Activated effector memory CD4-positive, alpha-beta T cell treated with anti-CD3 and anti-CD28 coated beads, Interleukin-2, amount 50 U/mL, for 16 hours (primary cell): ENCODE data around the gene SLC38A10.
A peak's percentile ranks its signal among the peaks of the same experiment; 100 is the strongest.

ENCODE experiments used
- DNase-seq: peaks from one replicate; pipeline ENCODE4 v3.0.0-alpha.2; 2020

The SLC38A10 gene

DNA sequence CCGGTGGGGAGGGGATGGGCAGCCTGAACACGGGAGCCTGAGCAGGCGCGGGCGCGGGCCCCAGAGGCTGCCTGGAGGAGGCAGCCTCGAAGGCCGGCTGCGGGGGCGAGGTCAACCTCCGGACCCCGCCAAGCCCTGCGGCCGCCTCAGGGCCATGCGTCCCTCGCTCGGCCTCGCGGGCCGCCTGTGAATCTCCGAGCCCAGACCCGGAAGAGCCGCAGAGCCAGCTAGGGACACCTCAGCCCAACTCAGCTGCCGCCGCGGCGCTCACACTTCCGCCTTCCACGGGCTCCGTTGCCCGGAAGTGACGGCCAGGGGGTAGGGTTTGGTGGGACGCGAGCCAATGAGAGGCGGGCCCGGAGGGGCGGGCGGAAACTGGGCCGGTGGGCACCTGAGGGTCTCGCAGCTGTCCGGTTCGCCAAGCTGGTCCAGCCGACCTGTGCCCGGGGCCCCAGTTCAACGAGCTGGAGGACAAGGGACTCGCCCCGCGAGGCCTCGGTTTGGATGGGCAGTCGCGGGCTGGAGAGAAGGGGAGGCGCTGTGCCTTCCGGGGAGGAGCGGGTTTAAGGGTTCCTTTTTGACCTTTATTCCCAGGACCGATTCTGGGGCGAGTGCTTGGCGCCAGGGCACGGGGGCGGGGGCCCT, at the start of gene SLC38A10:
Gene SLC38A10 (minus strand): TSS at position 277 of the 645 bp plus-strand sequence. CDS start 386 bp downstream, outside the sequence.
- peak; percentile 98 for DNase-seq

DNA sequence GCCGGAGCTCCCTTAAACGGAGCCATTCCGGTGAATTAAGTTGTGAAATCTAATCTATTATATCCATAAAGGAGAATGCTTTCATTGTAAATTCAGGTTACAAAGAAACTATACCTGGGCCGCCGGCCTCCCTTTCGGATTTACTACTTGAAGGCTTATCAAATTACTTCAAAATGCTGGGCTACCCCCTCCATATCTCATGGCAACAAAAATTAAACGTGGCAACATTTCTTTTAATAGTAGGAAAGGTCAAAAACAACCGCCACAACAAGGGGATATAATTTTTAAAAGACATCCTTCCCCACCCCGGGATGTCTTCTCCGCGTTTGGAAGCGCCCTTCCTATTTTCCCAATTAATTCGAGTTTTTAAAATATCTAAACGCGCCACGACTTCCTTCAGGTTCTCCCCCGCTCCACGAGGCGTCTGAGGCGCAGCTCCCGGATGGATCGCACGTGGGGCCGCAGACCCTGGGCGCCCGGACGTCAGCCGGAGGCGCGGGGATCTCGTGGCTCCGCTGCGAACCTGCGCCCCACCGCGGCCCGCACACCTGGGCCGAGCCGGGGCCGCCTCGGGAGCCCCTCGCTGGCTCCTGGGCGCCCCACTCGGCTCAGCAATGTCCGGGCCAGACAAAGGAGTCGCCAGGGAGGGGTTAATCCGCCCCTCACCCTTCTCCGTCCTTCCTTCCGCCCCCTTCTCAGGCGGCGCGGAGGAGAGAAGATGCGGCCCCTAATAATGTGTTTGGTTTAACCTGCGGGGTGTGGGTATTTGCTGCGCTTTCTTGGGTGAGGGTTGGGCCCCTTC, 47.4 kb upstream of the SLC38A10 start:
- DNase-seq: no peak

DNA sequence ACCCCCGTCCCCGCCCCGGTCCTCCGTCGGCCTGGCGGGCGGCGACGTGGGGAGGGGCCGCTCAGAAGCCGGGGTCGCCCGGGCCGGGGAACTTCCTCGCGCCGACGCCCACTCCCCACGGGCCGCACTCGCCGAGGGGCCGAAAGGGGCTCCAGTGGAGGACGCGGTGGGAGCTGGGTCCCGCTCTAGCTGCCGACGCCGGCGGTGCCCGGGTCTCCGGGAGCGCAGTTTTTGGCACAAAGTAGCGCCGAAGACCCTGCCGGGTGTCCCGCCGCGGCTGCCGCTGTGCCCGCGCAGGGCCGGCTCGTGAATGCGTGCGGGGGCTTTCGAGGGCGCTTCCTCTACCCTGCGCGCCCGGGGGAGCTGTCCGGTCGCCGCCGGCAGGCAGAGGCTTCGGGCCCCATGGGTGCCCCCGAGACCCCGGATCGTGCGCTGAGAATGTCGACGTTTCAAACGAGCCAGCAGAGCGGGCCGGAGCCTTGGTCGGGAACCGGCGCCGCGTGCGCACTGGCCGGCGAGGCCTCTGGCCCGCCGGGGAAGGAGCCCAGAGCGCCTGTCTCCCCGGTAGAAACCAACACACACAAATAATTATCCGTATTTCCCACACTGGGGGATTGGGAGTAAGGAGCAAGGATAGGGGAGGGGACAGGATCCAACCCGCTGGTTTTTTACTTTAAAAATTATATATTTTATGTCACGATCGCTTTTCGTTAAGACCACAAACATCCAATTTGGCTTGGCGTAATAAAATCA, 46.6 kb upstream of the SLC38A10 start:
- no peak for DNase-seq

DNA sequence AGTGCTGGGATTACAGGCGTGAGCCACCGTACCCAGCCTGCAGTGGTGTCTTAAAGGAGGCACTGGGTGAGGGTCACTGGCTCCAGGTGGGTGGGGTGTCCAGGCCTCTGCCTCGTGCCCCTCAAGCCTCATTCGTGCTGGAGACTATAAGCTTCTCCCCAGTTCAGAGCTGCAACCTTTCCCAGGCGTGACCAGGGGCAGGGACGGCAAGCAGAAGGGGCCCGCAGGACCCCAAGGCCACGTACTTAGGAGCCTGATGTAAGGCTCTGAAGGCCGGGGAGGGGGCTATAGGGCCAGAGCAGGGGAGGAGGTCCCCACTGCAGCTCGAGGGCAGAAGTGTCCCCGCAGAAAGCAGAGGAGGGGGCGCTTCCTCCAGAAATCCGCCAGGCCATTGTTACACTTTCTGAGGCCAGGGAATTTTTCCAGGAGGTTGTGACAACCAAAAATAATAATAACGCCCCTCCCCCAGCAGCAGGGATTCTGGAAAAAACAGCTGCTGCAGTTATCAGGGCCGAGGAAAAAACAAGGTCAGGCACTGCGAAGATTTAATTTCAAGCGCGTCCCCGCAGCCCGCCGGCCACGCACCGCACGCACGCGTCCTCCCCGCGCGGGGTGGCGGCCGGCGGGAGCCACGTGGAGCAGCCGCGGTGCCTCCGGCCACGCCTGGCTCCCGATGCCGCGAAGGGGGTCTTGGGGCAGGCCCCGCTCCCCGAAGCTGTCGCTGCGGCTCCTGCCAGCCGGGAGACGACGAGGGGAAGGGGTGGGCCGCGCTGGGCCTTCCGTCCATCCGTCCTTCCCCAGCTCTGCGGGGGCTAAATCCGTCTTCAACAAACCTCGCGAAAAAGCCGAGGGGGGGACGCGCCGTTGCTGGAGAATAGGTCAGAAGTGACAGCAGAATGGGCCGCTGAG, 45.8 kb upstream of the SLC38A10 start:
- DNase-seq: no peak

DNA sequence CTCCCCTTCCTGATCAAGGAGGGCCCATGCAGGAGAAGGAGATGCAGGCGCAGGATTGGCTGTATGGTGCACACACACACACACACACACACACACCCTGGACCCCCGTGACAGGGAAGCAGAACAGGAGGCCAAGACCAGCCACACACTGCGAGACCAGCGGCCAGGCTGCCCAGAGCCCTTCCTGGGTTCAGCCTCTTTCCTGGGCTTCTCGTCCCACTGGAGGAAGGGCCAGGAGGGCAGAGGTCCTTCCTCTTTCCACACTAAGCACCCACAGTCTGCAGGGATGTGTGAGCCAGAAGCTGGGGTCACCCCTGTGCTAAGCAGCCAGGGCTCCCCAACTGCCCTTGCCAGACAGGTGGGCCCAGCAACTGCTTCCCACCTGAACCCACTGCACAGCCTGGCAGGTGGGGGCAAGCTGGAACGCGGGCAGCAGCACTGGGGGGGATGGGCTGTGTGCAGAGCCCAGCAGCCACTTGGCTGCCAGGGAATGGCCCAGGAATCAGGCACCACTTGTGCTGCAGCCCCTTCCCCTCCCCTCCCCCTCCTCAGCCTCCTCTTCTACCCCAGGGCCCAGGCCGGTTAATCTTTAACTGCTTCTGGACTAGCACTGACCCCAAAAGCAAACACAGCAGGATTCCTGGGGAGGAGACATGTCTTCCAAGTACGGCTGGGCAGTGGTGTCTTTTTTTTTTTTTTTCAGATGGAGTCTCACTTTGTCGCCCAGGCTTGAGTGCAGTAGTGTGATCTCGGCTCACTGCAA, 44.6 kb upstream of the SLC38A10 start:
- DNase-seq: no peak

DNA sequence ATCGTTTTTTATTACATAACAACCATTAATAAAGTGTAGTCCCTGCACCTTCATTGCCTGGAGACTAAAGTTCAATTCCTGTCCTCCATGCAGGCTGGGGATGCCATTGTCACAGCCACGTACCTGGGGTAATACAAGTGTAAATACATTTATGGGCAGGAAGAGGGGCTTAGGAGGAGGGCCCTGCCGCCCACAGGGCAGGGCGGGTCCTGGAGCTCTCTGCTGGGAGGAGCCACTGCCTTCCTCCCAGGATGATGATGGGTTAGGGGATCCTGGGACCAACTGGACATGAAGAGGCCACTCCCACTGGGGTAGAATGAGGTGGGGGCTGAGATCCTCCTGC, 44.1 kb upstream of the SLC38A10 start:
- DNase-seq: no peak

DNA sequence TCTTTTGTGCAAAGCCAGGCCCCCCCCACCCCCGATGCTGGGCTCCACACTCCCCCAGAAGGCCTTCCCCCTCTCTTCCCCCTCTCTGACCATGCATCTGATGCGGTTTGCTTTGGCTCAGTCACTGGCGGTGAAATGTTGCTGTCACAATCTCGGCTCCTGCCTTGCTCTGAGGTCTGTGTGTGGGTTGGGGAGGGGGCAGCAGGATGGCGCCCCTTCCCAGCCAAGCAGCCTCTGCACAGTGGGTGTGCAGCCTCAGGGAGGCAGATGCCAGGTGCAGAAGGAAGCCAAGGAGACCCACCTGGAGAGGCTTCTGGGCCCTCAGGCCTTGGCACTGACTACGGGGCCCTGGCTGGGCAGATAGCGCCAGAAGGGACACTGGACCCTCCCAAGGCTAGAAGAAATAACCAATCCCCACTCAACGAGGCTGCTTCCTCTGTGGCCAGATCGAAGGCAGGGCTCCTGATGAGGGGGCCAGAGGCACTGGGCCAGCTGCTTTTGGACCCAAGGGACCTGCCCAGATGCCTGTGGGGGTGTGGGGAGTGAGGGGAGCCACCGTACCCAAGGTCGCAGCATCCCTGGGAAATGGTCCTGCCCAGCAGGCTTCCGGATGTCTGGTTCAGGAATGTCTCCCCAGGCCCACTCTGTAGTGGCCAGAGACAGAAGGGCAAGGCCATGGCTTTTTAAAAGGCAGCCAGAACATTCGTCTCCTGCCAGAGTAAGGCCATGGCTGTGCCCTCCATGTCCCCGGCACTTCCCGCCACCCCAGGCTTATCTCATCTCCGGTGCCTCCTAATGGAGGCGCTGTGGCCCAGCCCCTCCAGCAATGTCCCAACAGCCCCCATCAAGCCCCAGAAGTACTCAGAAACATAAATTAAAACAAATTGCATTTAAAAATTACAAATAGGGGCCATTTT, 43.4 kb upstream of the SLC38A10 start:
- no peak for DNase-seq

DNA sequence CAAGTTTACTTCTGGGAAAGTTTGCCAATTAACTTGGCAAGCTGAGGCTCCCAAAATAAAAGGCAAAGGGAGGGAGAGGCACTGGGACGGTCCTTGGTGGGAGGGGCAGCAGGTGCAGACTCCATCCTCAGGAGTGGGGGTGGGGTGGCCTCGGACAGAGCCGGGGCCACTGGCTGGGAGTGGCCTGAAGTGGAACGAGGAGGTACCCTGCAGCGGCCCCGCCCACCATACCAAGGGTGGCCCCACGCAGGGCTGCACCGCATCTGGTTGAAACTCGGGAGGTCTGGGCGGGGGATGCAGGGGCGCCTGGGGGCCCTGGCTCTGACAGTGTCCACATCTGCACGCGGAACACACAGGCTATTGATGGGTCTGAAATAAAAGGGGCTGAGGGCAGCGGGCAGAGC, 42.4 kb upstream of the SLC38A10 start:
- no peak for DNase-seq

DNA sequence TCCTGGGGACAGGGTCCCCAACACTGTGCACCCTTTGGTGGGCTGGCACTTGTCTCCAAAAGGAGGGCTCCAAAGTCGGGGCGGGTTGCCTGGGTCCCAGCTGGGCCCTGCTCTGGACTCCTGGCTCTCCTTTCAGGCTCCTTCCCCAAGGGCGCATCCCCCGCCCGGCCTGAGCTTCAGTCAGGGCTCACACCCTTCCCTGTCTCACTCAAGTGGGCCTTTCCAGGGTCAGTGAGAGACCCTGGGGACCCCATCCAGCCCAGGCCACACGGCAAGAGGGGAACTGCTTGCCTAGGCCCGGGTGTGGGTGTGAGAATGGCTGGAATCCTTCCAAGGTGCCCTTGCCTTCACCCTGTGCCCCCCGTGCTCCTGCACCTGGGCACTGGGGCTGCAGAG, 41.8 kb upstream of the SLC38A10 start:
- no peak for DNase-seq

DNA sequence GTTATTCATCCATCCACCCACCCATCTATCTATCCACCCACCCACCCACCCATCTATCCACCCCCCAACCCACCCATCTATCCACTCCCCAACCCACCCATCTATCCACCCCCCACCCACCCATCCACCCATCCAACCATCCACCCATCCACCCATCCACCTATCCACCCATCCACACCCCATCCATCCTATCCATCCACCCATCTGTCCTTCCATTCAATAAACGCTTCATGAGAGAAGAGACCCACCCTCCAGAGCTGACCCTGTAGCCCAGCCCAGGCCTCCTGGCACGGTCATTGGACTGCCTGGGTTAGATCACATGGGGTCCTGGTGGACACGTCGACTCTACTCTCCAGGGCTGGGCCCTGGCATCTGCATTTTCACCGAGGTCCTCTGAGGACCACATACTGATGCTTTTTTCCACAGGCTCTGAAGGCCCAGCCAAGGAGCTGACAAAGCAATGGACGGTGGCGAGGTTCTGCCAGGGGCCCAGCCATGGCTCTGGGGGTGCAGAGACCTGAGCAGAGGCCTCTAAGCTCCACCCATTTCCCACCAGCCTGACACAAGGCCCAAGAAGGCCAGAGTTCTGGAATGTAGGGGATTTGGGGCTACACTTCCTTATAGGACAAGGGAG, 41.3 kb upstream of the SLC38A10 start:
- no peak for DNase-seq

DNA sequence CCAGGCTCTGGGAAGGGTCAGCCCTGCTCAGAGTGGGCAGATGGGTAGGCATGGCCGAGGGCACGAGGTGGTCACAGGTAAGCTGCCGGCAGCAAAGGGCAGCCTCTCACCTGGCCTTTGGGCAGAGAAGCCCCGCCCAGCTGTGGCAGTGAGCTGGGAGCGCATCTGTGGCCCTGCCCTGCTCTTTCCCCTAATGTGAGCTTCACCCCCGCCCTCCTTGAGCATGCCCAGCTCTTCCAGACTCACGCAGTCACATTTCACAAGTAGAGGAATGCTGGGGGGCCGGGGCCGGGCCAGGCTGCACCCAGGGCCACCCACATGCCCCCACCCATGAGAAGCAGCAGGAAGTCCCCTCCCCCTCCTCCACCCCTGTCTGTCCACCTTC, 40.7 kb upstream of the SLC38A10 start:
- no peak for DNase-seq

DNA sequence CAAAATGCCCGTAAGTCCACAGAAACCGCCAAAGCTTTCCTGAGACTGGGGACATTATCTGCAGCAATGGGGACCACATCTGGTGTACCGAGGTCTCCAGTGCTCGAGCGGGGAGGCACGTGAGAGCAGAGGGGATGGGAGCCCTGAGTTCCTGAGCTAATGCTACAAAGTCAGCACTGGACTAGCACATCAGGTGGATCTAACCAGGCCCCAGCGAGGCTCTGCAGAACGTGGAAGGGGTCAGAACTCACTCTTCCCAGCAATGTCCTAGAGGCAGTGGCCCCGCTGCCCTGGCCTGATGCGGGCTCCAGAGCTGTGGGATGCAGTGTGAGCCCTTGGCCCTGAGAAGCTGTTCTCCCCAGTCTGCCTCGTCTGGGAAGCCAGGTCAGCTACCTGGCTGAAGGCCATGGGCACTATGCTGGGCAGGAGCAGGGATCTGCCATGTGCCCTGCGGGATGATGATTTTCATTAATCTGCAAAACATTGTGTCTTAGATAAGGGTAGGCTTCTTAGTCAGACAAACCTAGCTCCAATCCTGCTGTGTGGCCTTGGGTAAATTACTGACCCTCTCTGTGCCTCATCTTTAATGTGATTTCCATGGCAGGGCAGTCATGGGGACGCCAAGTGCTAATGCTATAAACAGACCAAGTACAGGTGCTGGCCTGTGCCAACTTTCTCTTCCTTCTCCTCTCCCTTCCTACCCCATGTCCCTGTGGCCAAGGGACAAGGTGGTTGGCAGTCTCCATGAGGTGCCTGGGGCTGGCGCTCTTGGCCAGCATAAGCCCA, 40.1 kb upstream of the SLC38A10 start:
- DNase-seq: no peak

DNA sequence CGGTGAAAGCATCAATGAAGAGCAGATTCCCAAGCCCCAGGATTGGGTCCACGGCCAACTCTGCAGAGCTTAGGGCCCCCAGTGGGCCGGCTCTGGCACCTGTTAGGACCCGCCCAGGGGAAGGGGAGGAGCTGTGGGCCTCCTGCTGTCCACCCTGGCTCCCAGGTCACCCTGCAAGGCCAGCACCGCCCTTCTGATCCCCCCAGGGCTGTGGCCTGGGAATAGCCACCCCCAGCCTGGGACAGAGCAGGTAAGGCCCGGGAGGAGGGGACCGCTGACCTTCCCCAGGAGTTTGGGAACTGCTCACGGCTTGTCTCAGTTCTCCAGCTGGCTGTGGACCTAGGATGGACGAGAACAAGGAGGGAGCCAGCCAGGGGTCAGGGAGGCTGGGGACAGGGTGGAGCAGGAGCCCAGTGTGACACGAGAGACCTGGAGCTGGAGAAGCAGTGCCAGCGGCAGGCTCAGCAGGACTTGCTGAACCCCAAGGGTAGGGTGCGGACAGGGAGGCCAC, 39.3 kb upstream of the SLC38A10 start:
- DNase-seq: no peak

DNA sequence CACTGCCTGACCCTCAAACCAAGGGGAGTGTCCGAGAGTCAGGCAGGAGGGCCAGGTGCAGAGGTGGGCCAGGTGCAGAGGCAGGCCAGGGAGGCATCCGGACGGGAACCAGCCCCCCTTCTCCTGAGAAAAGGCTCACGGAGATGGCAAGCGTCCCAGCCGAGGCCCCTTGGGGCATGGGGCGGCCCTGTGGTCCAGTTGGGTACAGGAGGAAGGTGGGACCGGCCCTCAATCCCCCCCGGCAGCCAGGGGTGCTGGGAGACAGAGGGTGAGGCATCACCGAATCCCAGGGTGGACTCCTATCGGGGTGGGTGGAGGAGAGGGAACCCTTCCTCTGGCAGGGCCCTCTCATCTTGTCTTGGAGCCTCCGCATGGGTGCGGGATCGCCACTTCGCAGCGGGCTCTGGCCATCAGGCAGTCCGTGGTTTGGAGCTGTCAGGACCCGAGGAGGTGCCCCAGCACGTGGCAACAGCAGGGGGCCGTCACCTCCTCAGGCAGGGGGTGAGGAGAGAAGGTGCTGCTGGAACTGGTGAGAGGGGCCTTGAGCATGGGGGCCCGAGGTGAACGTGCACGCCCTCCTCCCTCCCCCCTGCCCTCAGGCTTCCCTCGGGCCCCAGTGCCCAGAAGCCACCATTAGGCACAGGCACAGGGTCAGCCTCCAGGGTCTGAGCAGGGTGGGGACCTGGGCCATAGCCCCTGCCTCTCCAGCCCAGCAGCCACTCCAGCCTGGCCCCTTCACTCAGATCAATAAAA, 38.7 kb upstream of the SLC38A10 start:
- no peak for DNase-seq

DNA sequence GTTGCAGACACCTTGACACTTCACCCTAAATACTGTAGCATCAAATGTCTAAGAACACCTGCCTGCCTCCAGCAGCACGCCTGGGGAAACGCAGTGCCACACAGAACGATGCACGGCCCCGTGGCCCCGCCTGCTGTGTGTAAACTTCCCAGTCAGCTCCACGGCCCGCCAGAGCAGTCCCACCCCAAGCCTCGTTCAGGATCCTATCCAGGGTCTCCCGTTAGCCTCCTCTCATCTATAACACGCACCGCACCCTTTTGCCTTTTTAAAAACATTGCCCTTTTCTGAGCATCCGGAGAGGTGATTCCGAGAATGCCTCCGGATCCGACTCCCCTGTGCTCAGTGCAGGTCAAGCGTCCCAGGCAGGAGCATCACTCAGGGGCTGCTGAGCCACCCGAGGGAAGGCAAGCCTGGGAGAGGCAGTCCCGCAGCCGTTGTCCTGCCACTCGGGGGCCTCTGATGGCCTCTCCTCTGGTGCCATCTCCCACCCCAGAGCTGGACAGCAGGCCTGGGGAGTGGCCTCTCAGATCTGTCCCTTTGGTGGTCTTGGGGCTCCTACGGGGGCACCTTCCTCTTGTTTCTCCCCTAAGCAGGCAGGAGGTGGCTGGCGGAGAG, 37.9 kb upstream of the SLC38A10 start:
- no peak for DNase-seq

DNA sequence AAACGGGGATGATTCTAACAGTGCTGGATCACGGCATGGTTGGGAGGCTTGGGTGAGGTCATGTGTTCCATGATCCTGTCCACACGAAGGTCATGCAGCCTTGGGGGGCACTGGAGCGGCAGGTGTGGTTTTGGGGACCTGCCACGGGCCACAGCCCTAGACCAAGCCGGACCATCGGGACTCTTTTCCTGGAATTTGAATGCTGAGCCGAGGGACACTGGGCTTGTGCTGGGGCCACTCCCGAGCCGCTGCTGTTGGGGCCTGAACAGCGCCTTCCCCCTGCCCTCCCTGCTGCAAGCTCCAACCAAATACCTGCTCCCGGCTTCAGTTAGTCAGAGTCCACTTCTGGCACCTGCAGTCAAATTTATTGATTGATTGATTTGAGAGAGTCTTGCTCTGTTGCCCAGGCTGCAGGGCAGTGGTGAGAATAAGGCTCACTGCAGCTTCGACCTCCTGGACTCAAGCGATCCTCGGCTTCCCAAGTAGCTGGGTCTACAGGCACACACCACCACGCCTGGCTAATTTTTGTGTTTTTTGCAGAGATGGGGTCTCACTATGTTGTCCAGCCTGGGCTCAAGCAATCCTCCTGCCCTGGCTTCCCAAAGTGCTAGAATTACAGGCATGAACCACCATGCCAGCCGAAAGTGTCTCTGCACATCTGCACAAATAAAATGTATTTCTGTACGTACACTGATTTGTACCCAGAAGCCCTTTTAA, 37.2 kb upstream of the SLC38A10 start:
- no peak for DNase-seq

DNA sequence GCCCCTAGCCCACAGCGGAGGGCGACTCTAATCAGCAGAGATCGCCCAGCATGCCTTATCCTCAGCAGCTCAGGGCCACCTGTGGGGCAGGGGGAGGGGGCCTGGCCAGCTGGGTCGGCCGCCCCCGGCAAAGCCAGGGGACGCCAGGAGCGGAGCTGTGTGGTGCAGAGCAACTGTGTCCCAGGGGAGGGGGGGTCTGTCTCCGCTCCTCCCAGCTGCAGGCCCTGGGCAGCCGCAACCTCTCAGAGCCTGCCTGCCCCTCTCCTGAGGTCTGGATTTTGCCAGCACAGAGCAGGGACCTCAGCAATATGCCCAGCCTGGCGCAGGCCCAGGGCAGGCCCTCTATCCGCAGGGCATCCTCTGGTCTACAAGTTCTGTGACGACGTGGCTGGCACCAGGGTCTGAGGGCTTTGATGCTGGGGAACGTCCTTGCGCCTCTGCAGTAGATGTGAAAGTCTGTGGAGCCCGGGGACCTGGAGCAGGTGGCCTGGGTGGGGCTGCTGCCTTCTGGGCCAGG, 36.5 kb upstream of the SLC38A10 start:
- no peak for DNase-seq
